H1 (cell line): ENCODE measurements around the gene HOOK1. TPM values are rescaled to one million over a fixed set of nuclear protein-coding genes. Genes with fewer than 3 reads are reported as not detected.
"Not testable (repeated sequence)": the region's sequence is repeated elsewhere in the genome, so short reads cannot be mapped to it uniquely, and the experiment has no call there.

Experiments
- CTCF ChIA-PET: fragments of 300-600 bp; sonication (Branson Sonifier 250); formaldehyde crosslinking; loops from one replicate; lab custom pipeline; 2021; ENCODE audit not compliant: partially characterized antibody; lab: Charles Lee
- POLR2A ChIA-PET: fragments of 300-600 bp; sonication (Branson Sonifier 250); formaldehyde crosslinking; loops from one replicate; lab custom pipeline; 2021; ENCODE audit warnings: inconsistent platforms; ENCODE audit not compliant: partially characterized antibody; lab: Charles Lee
- DNase-seq, 2 experiments: peaks; one replicate each; pipeline versions ENCODE4 v3.0.0 to v3.0.0-alpha.2; 2010 to 2022; ENCODE audit warnings: low spot score in 2 of 2, low read depth in 1 of 2, mixed read lengths in 1 of 2
- FAIRE-seq: peaks from 2 replicates; lab custom pipeline; 2011; peaks lifted over from hg19 to GRCh38; lab: Jason Lieb, UNC
- H2AFZ ChIP-seq: 2 replicates; pipeline ENCODE4 v1.8.1; 2012; ENCODE audit warnings: low read length, inconsistent platforms
- H2AK5ac ChIP-seq: 2 replicates; pipeline ENCODE4 v1.6.1; 2013; ENCODE audit warnings: low read depth, low read length
- H2BK120ac ChIP-seq: replicated peaks from 2 replicates; pipeline ENCODE3; 2013; ENCODE audit warnings: low read depth, low read length, inconsistent platforms
- H2BK12ac ChIP-seq: 2 replicates; pipeline ENCODE4 v1.6.1; 2013; ENCODE audit warnings: low read depth, low read length
- H2BK15ac ChIP-seq: 2 replicates; pipeline ENCODE4 v1.6.1; 2013; ENCODE audit warnings: low read length
- H2BK20ac ChIP-seq: 2 replicates; pipeline ENCODE4 v1.6.1; 2013; ENCODE audit warnings: low read length
- H2BK5ac ChIP-seq: 2 replicates; pipeline ENCODE4 v1.6.1; 2013; ENCODE audit warnings: low read depth, low read length
- H3K14ac ChIP-seq: 2 replicates; pipeline ENCODE4 v1.6.1; 2013; ENCODE audit warnings: inconsistent platforms; ENCODE audit not compliant: insufficient read length
- H3K18ac ChIP-seq: 2 replicates; pipeline ENCODE4 v1.6.1; 2013; ENCODE audit warnings: low read length; ENCODE audit errors: extremely low read depth
- H3K23ac ChIP-seq: 2 replicates; pipeline ENCODE4 v1.6.1; 2013; ENCODE audit warnings: inconsistent platforms; ENCODE audit not compliant: insufficient read length
- H3K23me2 ChIP-seq: 2 replicates; pipeline ENCODE4 v1.6.1; 2013; ENCODE audit warnings: low read depth, low read length
- H3K27ac ChIP-seq: 2 replicates; pipeline ENCODE4 v1.6.1; 2011; ENCODE audit warnings: low read depth, low read length, inconsistent platforms
- H3K27me3 ChIP-seq, 4 experiments: replicated peaks in 1 of 4; 1 replicate in 1 of 4; 2 replicates in 3 of 4; pipeline versions ENCODE4 v1.6.1 to v1.8.1; 2011 to 2013; ENCODE audit warnings: low read length in 3 of 4, mild to moderate bottlenecking in 3 of 4, inconsistent platforms in 2 of 4, mixed read lengths in 2 of 4, moderate library complexity in 1 of 4; ENCODE audit not compliant: control insufficient read depth in 3 of 4, insufficient read depth in 3 of 4; ENCODE audit errors: extremely low read depth in 1 of 4
- H3K36me3 ChIP-seq, 4 experiments: 2 replicates each; pipeline versions ENCODE4 v1.6.1 to v1.8.1; 2011 to 2013; ENCODE audit warnings: mild to moderate bottlenecking in 4 of 4, low read length in 3 of 4, moderate library complexity in 2 of 4, control low read depth in 1 of 4, inconsistent platforms in 1 of 4; ENCODE audit not compliant: insufficient read depth in 4 of 4, control insufficient read depth in 2 of 4
- H3K4ac ChIP-seq: replicated peaks from 2 replicates; pipeline ENCODE3; 2013; ENCODE audit warnings: low read length, low read depth, mixed read lengths, inconsistent platforms; ENCODE audit not compliant: insufficient read length
- H3K4me1 ChIP-seq, 4 experiments: replicated peaks in 1 of 4; 1 replicate in 1 of 4; 2 replicates in 3 of 4; pipeline versions ENCODE4 v1.6.1 to v1.8.1; 2011 to 2013; ENCODE audit warnings: low read length in 3 of 4, inconsistent platforms in 2 of 4, mixed read lengths in 1 of 4; ENCODE audit not compliant: insufficient read depth in 4 of 4, control insufficient read depth in 3 of 4
- H3K4me2 ChIP-seq, 2 experiments: 2 replicates each; pipeline versions ENCODE4 v1.6.1 to v1.8.1; 2011 to 2013; ENCODE audit warnings: low read depth in 2 of 2, low read length in 2 of 2, control low read depth in 1 of 2, inconsistent platforms in 1 of 2, mild to moderate bottlenecking in 1 of 2; ENCODE audit not compliant: insufficient read depth in 1 of 2
- H3K4me3 ChIP-seq, 4 experiments: fragments of 200-600, 300-600 bp in 1 of 4; sonication (generic), shearing (Covaris generic), sonication (Bioruptor Twin) in 1 of 4; 2 replicates each; pipeline versions ENCODE4 v1.5.1 to v1.8.1; 2011 to 2016; ENCODE audit warnings: low read length in 4 of 4, low read depth in 3 of 4, control low read depth in 2 of 4, inconsistent platforms in 2 of 4, mild to moderate bottlenecking in 2 of 4, mixed read lengths in 1 of 4, moderate library complexity in 1 of 4; ENCODE audit not compliant: insufficient read depth in 2 of 4; ENCODE audit errors: extremely low read depth in 1 of 4
- H3K56ac ChIP-seq: replicated peaks from 2 replicates; pipeline ENCODE3; 2013; ENCODE audit warnings: low read depth, mild to moderate bottlenecking, mixed read lengths, low read length, inconsistent platforms; ENCODE audit not compliant: insufficient read length
- H3K79me1 ChIP-seq: 2 replicates; pipeline ENCODE4 v1.6.1; 2013; ENCODE audit warnings: low read depth, low read length, control low read depth
- H3K79me2 ChIP-seq, 2 experiments: 2 replicates each; pipeline versions ENCODE4 v1.6.1 to v1.8.1; 2012 to 2013; ENCODE audit warnings: low read length in 2 of 2, mild to moderate bottlenecking in 2 of 2, inconsistent platforms in 1 of 2; ENCODE audit not compliant: insufficient read depth in 2 of 2, control insufficient read depth in 1 of 2
- H3K9ac ChIP-seq, 4 experiments: replicated peaks in 1 of 4; 1 replicate in 1 of 4; 2 replicates in 3 of 4; pipeline versions ENCODE4 v1.6.1 to v1.8.1; 2011 to 2013; ENCODE audit warnings: low read depth in 3 of 4, low read length in 3 of 4, control low read depth in 2 of 4, mild to moderate bottlenecking in 2 of 4, moderate library complexity in 2 of 4, inconsistent platforms in 1 of 4; ENCODE audit errors: extremely low read depth in 1 of 4
- H3K9me3 ChIP-seq, 2 experiments: 2 replicates each; pipeline versions ENCODE4 v1.6.1 to v1.8.1; 2012 to 2013; ENCODE audit warnings: mild to moderate bottlenecking in 2 of 2, moderate library complexity in 2 of 2, control low read depth in 1 of 2, inconsistent platforms in 1 of 2, low read depth in 1 of 2, low read length in 1 of 2, mixed read lengths in 1 of 2; ENCODE audit not compliant: insufficient read depth in 2 of 2
- H4K20me1 ChIP-seq, 2 experiments: replicated peaks in 1 of 2; 2 replicates each; pipeline versions ENCODE3 to v1.8.1; 2011 to 2013; ENCODE audit warnings: inconsistent platforms in 2 of 2, low read length in 2 of 2, mild to moderate bottlenecking in 1 of 2; ENCODE audit not compliant: insufficient read depth in 2 of 2, control insufficient read depth in 1 of 2
- H4K5ac ChIP-seq: 2 replicates; pipeline ENCODE4 v1.6.1; 2013; ENCODE audit warnings: low read length, low read depth, mixed read lengths, inconsistent platforms; ENCODE audit not compliant: insufficient read length
- H4K8ac ChIP-seq: 2 replicates; pipeline ENCODE4 v1.8.0; 2013; ENCODE audit warnings: mild to moderate bottlenecking, moderate library complexity, low read length, inconsistent platforms; ENCODE audit not compliant: insufficient read depth; ENCODE audit errors: extremely low read depth
- H4K91ac ChIP-seq: replicated peaks from 2 replicates; pipeline ENCODE3; 2013; ENCODE audit warnings: low read length, mixed read lengths, inconsistent platforms; ENCODE audit not compliant: insufficient read length
- WGBS, 2 experiments: shearing (Covaris generic) in 1 of 2; methylation state at CpG; one replicate each; pipeline versions ENCODE4 v1.1.6 to v1.1.7; 2013 to 2015; ENCODE audit warnings: low lambda C conversion rate in 2 of 2, mixed read lengths in 2 of 2, inconsistent platforms in 1 of 2, low coverage in 1 of 2, missing lambda C conversion rate in 1 of 2; ENCODE audit not compliant: insufficient replicate concordance in 2 of 2, insufficient coverage in 1 of 2, insufficient read length in 1 of 2; ENCODE audit errors: extremely low coverage in 1 of 2, missing lambda C conversion rate in 1 of 2; 5-methylcytosine and 5-hydroxymethylcytosine counted together
- polyA plus RNA-seq, 7 experiments: library from polyadenylated mRNA; depleted of rRNA in 3 of 7; stranded (reverse) in 5 of 7; unstranded in 2 of 7; fragments of >200 nt in 5 of 7; fragments of 200-250 nt in 2 of 7; gene quantifications; 1 replicate in 5 of 7; 2 replicates in 1 of 7; 4 replicates in 1 of 7; pipeline versions ENCODE4 v1.2.1 to v1.2.3, GENCODE V29; 2011 to 2013; ENCODE audit warnings: missing spikeins in 2 of 7, mixed read lengths in 2 of 7
- total RNA-seq: library from RNA; stranded (reverse); fragmentation: NEBNext Ultra II Directional; extraction: Animal tissue kit (Norgen Biotek cat#: 25700); gene quantifications from 2 replicates; pipeline ENCODE4 v1.2.1, GENCODE V29; 2021

HOOK1 gene
- total and polyA plus RNA-seq, 2 of the 8 experiments (the other 6 are each of a cell fraction or from before 2014, with no cell fraction given) = 5.6 to 34.5 TPM

- H2BK5ac ChIP-seq, H2BK12ac ChIP-seq, H2AFZ ChIP-seq, POLR2A ChIA-PET, H3K27ac ChIP-seq, H3K14ac ChIP-seq, H2BK20ac ChIP-seq, H3K79me2 ChIP-seq, CTCF ChIA-PET, H3K18ac ChIP-seq, H3K9me3 ChIP-seq, H3K27me3 ChIP-seq, H3K9ac ChIP-seq, DNase-seq, H3K4me2 ChIP-seq, H3K56ac ChIP-seq, H3K79me1 ChIP-seq, H3K23ac ChIP-seq, H4K5ac ChIP-seq, H3K4me3 ChIP-seq, H2BK15ac ChIP-seq, H4K91ac ChIP-seq, H2AK5ac ChIP-seq, FAIRE-seq, H4K20me1 ChIP-seq, H2BK120ac ChIP-seq, H3K4me1 ChIP-seq, H4K8ac ChIP-seq, H3K23me2 ChIP-seq, H3K4ac ChIP-seq, H3K36me3 ChIP-seq: not testable (repeated sequence)
- WGBS, 2 experiments = 86% methylated on average over 1 of the region's 1 CpG; no CpG with 5 or more reads in 1 of the 2 experiments
Observed at GRCh38 chr1:59855297-59855696, 40.5 kb downstream of the HOOK1 start.
